NCI-H187 (cell line): ENCODE measurements around the gene CD99L2.
"Not testable (repeated sequence)": the region's sequence is repeated elsewhere in the genome, so short reads cannot be mapped to it uniquely, and the experiment has no call there.

Source experiments
- DNase-seq, 2 experiments: peaks; one replicate each; lab custom pipeline; 2025; lab: John Stamatoyannopoulos, UW

Gene CD99L2

GRCh38 chrX:150896632-150897031, 1.8 kb downstream of the CD99L2 start:
- no peak for DNase-seq

- no peak for DNase-seq
These were observed 4.5 kb downstream of the CD99L2 start for GRCh38 chrX:150893936-150894335.

DNA sequence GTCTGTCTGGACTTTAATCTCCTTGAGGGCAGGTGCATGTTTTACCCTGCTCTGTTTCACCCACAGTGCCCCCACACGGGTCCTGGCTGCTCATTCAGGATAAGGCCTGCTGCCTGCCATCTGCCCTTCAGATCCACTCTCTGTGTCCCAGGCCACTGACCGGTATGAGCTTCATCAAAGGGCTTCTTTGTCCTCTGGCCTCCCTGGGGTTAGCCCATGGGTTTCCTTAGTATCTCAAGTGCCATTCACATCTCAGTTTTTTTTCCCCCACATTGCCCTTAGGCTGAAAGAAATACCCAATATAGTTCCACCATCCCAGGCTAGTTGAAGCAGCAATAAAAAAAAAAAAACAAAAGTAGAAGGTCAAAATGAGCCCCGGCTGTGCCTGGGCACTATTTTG, 9.3 kb downstream of the CD99L2 start:
- DNase-seq, result no peak

- DNase-seq, result no peak
These were observed 10.5 kb downstream of the CD99L2 start for GRCh38 chrX:150887906-150888465.

DNA sequence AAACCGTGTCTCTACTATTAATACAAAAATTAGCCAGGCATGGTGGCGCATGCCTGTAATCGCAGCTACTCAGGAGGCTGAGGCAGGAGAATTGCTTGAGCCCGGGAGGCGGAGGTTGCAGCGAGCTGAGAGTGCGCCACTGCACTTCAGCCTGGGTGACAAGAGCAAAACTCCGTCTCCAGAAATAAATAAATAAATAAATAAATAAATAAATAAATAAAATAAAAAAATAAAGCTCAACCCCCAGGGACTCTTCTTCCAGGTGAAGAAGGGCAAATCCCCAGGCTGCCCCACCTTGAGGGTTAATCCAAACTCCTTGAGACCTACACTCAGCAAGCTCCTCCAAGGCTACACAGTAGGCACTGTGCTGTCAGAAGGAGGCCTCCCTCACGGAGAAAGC, 11.2 kb downstream of the CD99L2 start:
- not testable (repeated sequence) for DNase-seq

DNA sequence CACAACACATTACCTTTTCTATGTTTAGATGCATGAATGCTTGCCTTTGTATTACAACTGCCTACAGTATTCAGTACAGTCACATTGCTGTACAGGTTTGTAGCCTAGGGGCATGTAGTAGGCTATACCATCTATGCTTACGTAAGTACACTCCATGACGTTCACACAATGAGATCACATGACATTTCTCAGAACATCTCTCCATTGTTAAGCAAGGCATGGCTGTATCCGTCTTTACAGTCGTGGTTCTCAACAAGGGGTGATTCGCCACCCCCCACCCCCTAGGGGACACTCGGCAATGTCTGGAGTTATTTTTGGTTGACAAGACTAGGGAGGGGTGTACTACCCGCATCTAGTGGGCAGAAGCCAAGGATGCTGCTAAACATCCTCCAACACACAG, 12.1 kb downstream of the CD99L2 start:
- DNase-seq, result no peak

- no peak for DNase-seq
These were observed 17.7 kb downstream of the CD99L2 start for GRCh38 chrX:150880808-150881165.

DNA sequence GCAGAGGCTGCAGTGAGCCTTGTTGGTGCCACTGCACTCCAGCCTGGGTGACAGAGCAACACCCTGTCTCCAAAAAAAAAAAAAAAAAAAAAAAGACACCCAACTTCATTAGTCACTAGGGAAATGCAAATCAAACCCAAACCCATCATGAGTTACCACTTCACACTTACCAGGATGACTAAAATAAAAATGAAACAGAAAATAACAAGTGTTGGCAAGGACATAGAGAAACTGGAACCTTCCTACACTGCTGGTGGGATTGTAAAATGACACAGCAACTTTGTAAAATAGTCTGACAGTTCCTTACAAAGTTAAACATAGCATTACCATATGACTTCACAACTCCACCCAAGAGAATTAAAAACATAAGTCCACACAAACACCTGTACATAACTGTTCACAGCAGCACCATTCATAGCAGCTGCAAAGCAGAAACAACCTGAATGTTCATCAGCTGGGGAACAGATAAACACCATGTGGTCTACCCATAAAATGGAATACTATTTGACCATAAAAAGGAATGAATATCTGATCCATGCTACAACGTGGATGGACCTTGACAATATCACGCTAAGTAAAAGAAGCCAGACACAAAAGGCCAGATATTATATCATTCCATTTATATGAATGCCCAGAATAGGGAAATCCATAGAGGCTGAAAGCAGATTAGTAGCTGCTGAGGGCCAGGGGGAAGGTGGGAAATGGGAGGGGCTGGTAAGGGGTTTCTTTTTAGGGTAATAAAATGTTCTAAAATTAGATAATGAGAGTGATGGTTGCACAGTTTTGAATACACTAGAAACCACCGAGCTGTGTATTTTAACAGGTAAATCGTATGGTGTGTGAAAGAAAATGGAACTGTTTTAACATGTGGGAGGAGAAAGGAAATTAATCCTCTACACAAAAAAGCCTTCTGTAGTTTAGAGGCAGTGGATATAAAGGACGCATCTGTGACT, 18.3 kb downstream of the CD99L2 start:
- DNase-seq, result no peak

GRCh38 chrX:150875621-150876020, 22.8 kb downstream of the CD99L2 start:
- not testable (repeated sequence) for DNase-seq

GRCh38 chrX:150874448-150874847, 24.0 kb downstream of the CD99L2 start:
- no peak for DNase-seq

GRCh38 chrX:150873616-150874015, 24.9 kb downstream of the CD99L2 start:
- DNase-seq, result no peak

GRCh38 chrX:150872773-150873336, 25.6 kb downstream of the CD99L2 start:
- no peak for DNase-seq

DNA sequence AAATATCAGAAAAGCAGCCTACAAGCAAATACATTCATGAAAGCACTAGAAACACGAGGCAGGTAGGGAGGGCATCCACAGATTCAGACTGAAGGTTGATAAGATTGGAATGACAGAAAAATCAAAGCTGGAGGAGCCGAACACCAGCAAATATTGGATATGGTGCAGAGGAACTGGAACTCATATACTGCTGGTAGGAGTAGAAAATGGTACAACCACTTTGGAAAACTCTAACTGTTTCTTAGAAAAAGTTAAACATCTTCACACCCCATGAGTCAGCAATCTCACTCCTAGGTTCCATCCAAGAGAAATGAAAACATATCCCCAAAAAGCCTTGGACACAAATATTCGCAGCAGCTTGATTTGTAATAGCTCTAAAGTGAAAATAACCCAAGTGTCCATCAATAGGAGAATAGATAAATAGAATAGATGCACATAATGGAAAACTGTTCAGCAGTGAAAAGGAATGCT, 27.1 kb downstream of the CD99L2 start:
- DNase-seq, result no peak

DNA sequence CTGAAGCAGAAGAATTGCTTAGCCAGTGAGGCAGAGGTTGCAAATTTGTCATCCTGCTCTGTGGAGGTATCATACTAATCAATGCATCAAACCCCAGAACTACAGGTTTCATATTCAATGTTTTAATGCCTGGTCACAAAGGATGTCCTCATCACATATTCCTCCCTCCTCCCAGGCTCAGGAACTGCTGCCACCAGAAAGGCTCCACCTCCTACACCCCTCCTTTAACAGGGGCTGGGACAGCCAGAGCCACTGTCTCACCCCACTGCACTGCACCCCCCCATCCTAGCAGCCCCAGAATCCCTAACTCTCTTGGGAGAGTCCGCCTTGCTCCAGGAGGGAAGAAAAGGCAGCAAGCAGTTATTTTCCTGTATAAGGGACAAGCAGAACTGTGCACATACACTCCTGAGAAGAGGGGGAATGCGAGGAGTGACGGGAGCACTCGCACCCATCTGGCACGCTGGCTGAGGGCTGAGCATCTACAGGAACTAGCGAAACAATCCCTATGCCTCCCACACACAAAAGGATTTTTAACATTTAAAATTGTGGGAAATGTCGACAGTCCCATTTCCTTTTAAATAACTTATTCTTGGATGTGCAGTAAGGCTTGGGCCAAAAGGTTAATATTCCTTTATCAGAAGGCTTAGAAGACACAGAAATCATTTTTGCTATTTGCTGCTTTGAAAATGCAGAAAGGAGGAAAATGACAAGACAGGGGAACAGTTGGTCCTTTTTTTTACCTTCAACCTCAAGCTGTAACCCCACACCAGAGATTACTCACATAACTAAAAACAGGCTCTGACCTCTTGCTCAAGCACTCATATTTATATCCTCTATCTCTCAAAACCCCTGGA, 27.8 kb downstream of the CD99L2 start:
- DNase-seq, result no peak

GRCh38 chrX:150870029-150870428, 28.4 kb downstream of the CD99L2 start:
- no peak for DNase-seq

DNA sequence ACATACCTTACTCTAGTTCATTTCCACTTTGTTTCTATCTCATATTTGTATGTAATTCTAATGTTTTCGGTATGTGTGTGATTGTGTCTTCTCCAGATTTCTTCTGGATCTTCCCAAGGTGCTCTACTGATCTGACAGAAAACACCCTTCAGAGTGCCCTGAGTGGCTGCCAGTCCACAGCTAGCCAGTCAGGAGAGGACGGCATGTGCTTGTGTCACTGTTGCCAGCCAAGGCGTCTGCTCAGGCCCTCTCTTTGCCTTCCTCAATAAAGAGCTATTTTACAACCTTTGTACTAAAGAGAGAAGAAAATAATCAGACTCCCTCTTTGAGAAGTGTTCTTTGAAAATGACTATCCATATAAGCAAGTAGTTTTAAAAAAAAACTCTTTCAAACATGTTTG, 29.0 kb downstream of the CD99L2 start:
- DNase-seq, result no peak

DNA sequence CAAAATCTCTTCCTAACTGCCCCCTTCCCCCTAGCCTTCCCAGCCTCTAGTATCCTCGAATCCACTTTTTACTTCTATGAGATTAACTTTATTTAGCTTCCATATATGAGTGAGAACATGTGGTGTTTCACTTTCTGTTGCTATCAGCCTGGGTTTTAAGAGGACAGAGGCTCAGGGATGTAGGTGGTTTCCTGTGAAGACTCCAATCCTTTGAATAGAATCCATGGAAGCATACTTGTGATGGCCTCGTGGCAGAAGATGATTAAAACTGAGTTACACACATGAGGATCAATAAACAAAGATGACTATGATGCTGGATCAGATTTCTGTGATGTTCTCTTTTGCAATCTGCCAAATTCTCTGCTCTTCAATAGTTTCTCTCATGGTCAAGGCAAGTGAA, 29.8 kb downstream of the CD99L2 start:
- DNase-seq, result no peak

- DNase-seq, result no peak
These were observed 34.3 kb downstream of the CD99L2 start for GRCh38 chrX:150864127-150864526.

DNA sequence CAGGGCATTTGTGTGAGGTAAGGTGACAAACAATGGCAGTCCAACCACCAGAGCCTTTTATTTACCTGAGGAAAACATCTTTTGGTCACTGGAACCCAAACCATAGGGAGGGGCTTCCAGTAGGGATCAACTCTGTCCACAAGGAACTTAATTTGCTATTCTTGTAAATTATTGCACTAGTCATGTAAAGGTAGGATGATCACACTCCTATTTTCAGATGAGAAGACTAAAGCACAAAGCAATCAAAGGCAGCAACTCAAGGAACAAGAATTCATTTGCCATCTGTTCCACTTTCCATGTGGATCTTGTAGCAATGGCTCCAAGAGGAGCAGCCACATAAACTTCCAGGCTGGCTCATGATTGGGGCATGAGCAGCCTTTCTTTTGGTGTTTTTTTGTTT, 35.3 kb downstream of the CD99L2 start:
- no peak for DNase-seq

DNA sequence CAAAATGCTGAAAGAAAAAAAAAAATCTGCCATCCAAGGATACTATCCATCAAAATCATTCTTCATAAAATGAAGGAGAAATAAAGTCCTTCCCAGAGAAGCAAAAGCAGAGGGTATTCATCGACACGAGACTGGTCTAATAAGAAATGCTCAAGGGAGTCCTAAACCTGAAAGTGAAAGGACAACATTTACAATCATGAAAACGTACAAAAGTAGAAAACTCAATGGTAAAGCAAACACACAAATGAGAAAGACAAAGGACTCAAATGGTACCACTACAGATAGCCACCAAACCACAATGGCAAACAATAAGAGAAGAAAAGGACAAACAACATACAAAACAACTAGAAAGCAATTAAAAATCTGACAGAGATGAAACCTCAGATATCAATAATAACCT, 41.0 kb downstream of the CD99L2 start:
- DNase-seq, result no peak

- no peak for DNase-seq
These were observed 41.7 kb downstream of the CD99L2 start for GRCh38 chrX:150856785-150857184.

GRCh38 chrX:150856101-150856500, 42.4 kb downstream of the CD99L2 start:
- no peak for DNase-seq
